H1 (cell line): ENCODE measurements around the gene FGGY. TPM values are rescaled to one million over a fixed set of nuclear protein-coding genes. Genes with fewer than 3 reads are reported as not detected.

ENCODE experiments used
- CHD7 ChIP-seq: fragments of 300-600 bp; sonication (generic); IDR thresholded peaks from 2 replicates; pipeline ENCODE4 v1.7.1; 2012; ENCODE audit warnings: low read length, moderate library complexity, mild to moderate bottlenecking, inconsistent platforms; ENCODE audit not compliant: insufficient replicate concordance
- CTBP2 ChIP-seq: IDR thresholded peaks from 2 replicates; pipeline ENCODE4 v1.7.0; 2011; ENCODE audit warnings: borderline replicate concordance, mild to moderate bottlenecking, moderate library complexity, mixed read lengths, low read length; ENCODE audit not compliant: insufficient read depth, insufficient read length
- EP300 ChIP-seq, 2 experiments: IDR thresholded peaks; 1 replicate in 1 of 2; 2 replicates in 1 of 2; pipeline ENCODE4 v1.6.1; 2011 to 2012; ENCODE audit warnings: low read depth in 2 of 2, low read length in 2 of 2, mild to moderate bottlenecking in 2 of 2, borderline replicate concordance in 1 of 2, inconsistent platforms in 1 of 2, moderate library complexity in 1 of 2
- MAX ChIP-seq: IDR thresholded peaks from 2 replicates; pipeline ENCODE4 v1.6.1; 2012; ENCODE audit warnings: inconsistent platforms
- polyA plus RNA-seq, 7 experiments: library from polyadenylated mRNA; depleted of rRNA in 3 of 7; stranded (reverse) in 5 of 7; unstranded in 2 of 7; fragments of >200 nt in 5 of 7; fragments of 200-250 nt in 2 of 7; gene quantifications; 1 replicate in 5 of 7; 2 replicates in 1 of 7; 4 replicates in 1 of 7; pipeline versions ENCODE4 v1.2.1 to v1.2.3, GENCODE V29; 2011 to 2013; ENCODE audit warnings: missing spikeins in 2 of 7, mixed read lengths in 2 of 7
- total RNA-seq: library from RNA; stranded (reverse); fragmentation: NEBNext Ultra II Directional; extraction: Animal tissue kit (Norgen Biotek cat#: 25700); gene quantifications from 2 replicates; pipeline ENCODE4 v1.2.1, GENCODE V29; 2021

The FGGY gene
- total and polyA plus RNA-seq, 2 of the 8 experiments (the other 6 are each of a cell fraction or from before 2014, with no cell fraction given) = 10.3 to 12.5 TPM

GRCh38 chr1:59554752-59555151 is 257.9 kb downstream of the FGGY start (continued):
- TF ChIP-seq CHD7 = no peak
- TF ChIP-seq MAX = no peak
- no peak for TF ChIP-seq EP300 (IDR thresholded peaks at IDR 0.05; ENCODE audit: borderline replicate concordance in 1 of 2, low read depth in 2 of 2, low read length in 2 of 2)
- TF ChIP-seq CTBP2 = no peak
